ENCODE data around the gene TRIOBP. TPM values are rescaled to one million over a fixed set of nuclear protein-coding genes. Genes with fewer than 3 reads are reported as not detected.

The TRIOBP gene
- total and polyA plus RNA-seq, 2 donors (not counting 1 experiment from before 2014, with no cell fraction given): 32.9 to 131 TPM

DNA sequence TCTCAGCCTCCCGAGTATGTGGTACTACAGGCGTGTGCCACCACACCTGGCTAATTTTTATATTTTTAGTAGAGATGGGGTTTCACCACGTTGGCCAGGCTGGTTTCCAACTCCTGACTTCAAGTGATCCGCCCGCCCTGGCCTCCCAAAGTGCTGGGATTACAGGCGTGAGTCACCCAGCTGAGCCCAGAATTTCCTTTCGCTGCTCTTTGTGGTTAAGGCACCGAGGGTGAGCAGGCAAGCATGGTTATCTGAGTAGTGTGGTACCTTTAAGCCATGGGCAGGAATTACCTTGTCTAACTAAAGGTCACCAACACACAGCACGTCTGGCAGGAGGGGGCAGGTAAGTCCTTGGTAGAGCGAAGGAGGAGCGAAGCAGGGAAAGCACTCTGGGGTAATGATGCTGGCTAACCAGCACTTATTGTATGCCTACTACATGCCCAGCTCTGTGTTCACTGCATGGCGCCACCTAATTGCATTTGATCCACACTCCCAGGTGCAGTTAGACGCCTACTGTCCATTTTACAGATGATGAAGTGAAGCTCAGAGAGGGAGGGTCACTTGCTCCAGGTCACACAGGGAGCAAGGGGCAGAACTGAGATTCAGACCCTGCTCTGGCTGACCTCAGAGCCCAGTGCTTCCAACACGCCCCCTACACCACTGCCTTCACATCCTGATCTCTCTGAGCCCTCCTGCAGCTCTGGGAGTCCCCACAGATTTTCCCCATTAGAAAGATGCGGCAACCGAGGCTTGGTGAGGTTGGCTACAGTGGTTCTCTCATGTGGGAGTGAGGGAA lies 45.7 kb downstream of the TRIOBP start:
- Histone ChIP-seq H3K4me1 (ENCODE audit: control insufficient read depth, extremely low read depth, insufficient read depth, low read length) (peaks cover 37% of the 10 kb centered on the region), H3K9ac (ENCODE audit: insufficient read depth, low read length) (no peak overlapping the region), H3K9me3 (ENCODE audit: control insufficient read depth, insufficient read depth, low read depth, low read length) (no peaks in the 10 kb centered on the region), H3K79me2 (ENCODE audit: control insufficient read depth, insufficient read depth, low read length) (peaks cover 22% of the 10 kb centered on the region), H4K20me1 (ENCODE audit: control insufficient read depth, extremely low read depth, insufficient read depth, low read length) (no peaks in the 10 kb centered on the region), H3K27ac (ENCODE audit: insufficient read depth, low read length) (peak overlapping the region; percentile 64), H3K4me2 (ENCODE audit: extremely low read depth, insufficient read depth, low read length) (peak overlapping the region; percentile 72), H3K36me3 (ENCODE audit: control insufficient read depth, insufficient read depth, low read length) (no peaks in the 10 kb centered on the region), H2AFZ (ENCODE audit: low read length) (no peak overlapping the region), H3K27me3 (ENCODE audit: control insufficient read depth, insufficient read depth, low read length) (no peaks in the 10 kb centered on the region), H3K4me3 (replicated peaks in 1 of 4; ENCODE audit: control extremely low read depth in 1 of 4, insufficient read depth in 1 of 4, low read depth in 3 of 4, low read length in 4 of 4) (peak overlapping the region in 1 of 4 experiments; percentile 0)
- TF ChIP-seq CTCF (conservative IDR thresholded peaks at IDR 0.05 in 1 of 2, IDR thresholded peaks at IDR 0.05 in 1 of 2; ENCODE audit: low read depth in 1 of 2, low read length in 2 of 2) (no peak), EZH2 (IDR thresholded peaks at IDR 0.05; ENCODE audit: low read length, missing control alignments) (no peak)
- DNase-seq (ENCODE audit: low read depth in 2 of 2): peak; percentile 87 to 90

DNA sequence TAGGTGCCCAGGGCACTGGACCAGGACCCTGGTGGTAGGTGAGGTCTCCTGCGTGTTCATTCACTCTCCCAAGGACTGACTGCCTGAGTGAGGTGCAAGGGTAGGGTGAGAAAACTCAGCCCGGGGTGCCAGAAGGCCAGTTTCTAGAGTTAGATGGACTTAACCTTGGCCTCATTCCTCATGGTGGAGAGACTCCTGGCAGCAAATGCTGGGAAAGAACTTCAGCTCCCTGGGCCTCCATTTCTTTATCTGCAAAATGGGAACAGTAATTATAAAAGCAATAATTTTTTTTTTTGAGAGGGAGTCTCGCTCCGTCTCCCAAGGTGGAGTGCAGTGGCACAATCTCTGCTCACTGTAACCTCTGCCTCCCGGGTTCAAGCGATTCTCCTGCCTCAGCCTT lies 47.7 kb downstream of the TRIOBP start:
- peaks cover 43% of the 10 kb centered on the region for H3K4me1 ChIP-seq (ENCODE audit: control insufficient read depth, extremely low read depth, insufficient read depth, low read length)
- H3K79me2 ChIP-seq (ENCODE audit: control insufficient read depth, insufficient read depth, low read length): peaks cover 42% of the 10 kb centered on the region
- H3K27me3 ChIP-seq (ENCODE audit: control insufficient read depth, insufficient read depth, low read length): no peaks in the 10 kb centered on the region
- H4K20me1 ChIP-seq (ENCODE audit: control insufficient read depth, extremely low read depth, insufficient read depth, low read length): no peaks in the 10 kb centered on the region
- H3K4me2 ChIP-seq (ENCODE audit: extremely low read depth, insufficient read depth, low read length): peak overlapping the region; percentile 30
- no peak for TF ChIP-seq EZH2 (IDR thresholded peaks at IDR 0.05; ENCODE audit: low read length, missing control alignments)
- H3K9ac ChIP-seq (ENCODE audit: insufficient read depth, low read length): no peak overlapping the region
- H3K9me3 ChIP-seq (ENCODE audit: control insufficient read depth, insufficient read depth, low read depth, low read length): no peaks in the 10 kb centered on the region
- H3K4me3 ChIP-seq (replicated peaks in 1 of 4; ENCODE audit: control extremely low read depth in 1 of 4, insufficient read depth in 1 of 4, low read depth in 3 of 4, low read length in 4 of 4): peak overlapping the region in 1 of 4 experiments; percentile 78
- H2AFZ ChIP-seq (ENCODE audit: low read length): no peak overlapping the region
- H3K36me3 ChIP-seq (ENCODE audit: control insufficient read depth, insufficient read depth, low read length): no peaks in the 10 kb centered on the region
- H3K27ac ChIP-seq (ENCODE audit: insufficient read depth, low read length): no peak overlapping the region
- no peak for DNase-seq (ENCODE audit: low read depth in 2 of 2)

DNA sequence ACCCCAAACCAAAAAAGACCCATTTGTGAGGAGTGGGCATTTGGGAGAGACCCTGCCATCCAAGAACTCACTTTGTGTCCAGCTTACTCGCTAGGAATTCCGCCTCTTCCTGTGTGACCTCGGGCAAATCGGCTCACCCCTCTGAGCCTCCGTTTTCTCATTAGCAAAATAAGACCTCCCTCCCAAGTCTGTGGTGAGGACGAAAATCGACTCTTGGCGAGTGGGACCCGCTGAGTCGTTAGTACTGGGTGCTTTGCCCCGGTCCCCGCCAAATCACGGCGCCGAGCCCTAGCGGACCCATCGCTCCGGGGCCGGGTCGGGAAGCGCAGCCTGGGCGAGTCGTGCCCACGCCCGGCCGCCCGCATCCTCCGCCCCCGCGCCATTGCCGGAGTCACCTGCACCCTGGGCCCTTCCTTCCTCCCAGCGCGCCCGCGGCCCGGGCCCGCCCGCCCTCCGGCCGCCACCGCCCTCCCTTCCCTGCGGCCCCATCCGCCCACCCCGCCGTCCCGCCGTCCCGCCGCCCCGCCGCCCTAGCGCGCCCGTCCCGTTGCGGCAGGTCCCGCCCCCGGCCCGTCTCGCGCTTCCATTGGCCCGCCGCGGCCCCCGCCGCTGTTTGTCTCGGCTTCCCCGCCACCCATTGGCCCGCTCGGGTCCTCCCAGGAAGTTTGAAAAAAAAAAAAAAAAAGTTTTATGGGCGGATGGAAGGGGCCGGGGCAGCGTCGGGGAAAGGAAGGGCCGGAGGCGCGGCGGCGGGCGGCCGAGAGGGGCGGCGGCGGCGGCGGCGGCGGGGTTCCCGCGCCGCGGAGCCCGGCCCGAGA lies 48.9 kb downstream of the TRIOBP start:
- Histone ChIP-seq H3K27ac (ENCODE audit: insufficient read depth, low read length) (peak overlapping the region; percentile 93), H3K79me2 (ENCODE audit: control insufficient read depth, insufficient read depth, low read length) (peaks cover 53% of the 10 kb centered on the region), H3K36me3 (ENCODE audit: control insufficient read depth, insufficient read depth, low read length) (no peaks in the 10 kb centered on the region), H3K4me1 (ENCODE audit: control insufficient read depth, extremely low read depth, insufficient read depth, low read length) (peaks cover 47% of the 10 kb centered on the region), H3K4me3 (replicated peaks in 1 of 4; ENCODE audit: control extremely low read depth in 1 of 4, insufficient read depth in 1 of 4, low read depth in 3 of 4, low read length in 4 of 4) (peak overlapping the region; percentile 59 to 93 (median 77)), H3K9ac (ENCODE audit: insufficient read depth, low read length) (peak overlapping the region; percentile 93), H3K4me2 (ENCODE audit: extremely low read depth, insufficient read depth, low read length) (peak overlapping the region; percentile 48), H4K20me1 (ENCODE audit: control insufficient read depth, extremely low read depth, insufficient read depth, low read length) (no peaks in the 10 kb centered on the region), H2AFZ (ENCODE audit: low read length) (no peak overlapping the region), H3K9me3 (ENCODE audit: control insufficient read depth, insufficient read depth, low read depth, low read length) (no peaks in the 10 kb centered on the region), H3K27me3 (ENCODE audit: control insufficient read depth, insufficient read depth, low read length) (no peaks in the 10 kb centered on the region)
- peak; percentile 83 to 84 for DNase-seq (ENCODE audit: low read depth in 2 of 2)
- TF ChIP-seq CTCF (conservative IDR thresholded peaks at IDR 0.05 in 1 of 2, IDR thresholded peaks at IDR 0.05 in 1 of 2; ENCODE audit: low read depth in 1 of 2, low read length in 2 of 2) (no peak), EZH2 (IDR thresholded peaks at IDR 0.05; ENCODE audit: low read length, missing control alignments) (no peak)
